Activated CD8-positive, alpha-beta T cell treated with anti-CD3 and anti-CD28 coated beads, Interleukin-2, amount 10 ng/mL, durations not matched to agents 7 days and 5 days (primary cell): ENCODE results near the gene UQCC3. TPM values are rescaled to one million over a fixed set of nuclear protein-coding genes. Genes with fewer than 3 reads are reported as not detected.

ENCODE experiments used
- total RNA-seq, 2 experiments: library from RNA; stranded (reverse); gene quantifications; one replicate each; pipeline ENCODE4 v1.2.3, GENCODE V29; 2021

UQCC3 gene
- total RNA-seq, 2 experiments from 2014 or later: 7.5 TPM

Other genes starting within 250 kb of the UQCC3 start
- 100 to 1,000 TPM; 123 to 129 TPM for gene AHNAK, start 124.9 kb upstream of the UQCC3 start, total RNA-seq
- 1,000 to 10,000 TPM; 1,058 to 1,098 TPM for gene EEF1G, start 97.8 kb upstream of the UQCC3 start, total RNA-seq
- 10 to 100 TPM; 22.2 to 25.0 TPM for gene TUT1, start 80.2 kb upstream of the UQCC3 start, total RNA-seq
- 100 to 1,000 TPM; 249 to 273 TPM for gene MTA2, start 69.8 kb upstream of the UQCC3 start, total RNA-seq
- 100 to 1,000 TPM; 120 to 144 TPM for gene EML3, start 58.9 kb upstream of the UQCC3 start, total RNA-seq
- 1 to 10 TPM; 1.3 to 2.0 TPM for gene ROM1, start 58.4 kb upstream of the UQCC3 start, total RNA-seq
- gene B3GAT3, start 49.7 kb upstream of the UQCC3 start, total RNA-seq: 10 to 100 TPM; 63.0 to 64.8 TPM
- 100 to 1,000 TPM; 297 to 310 TPM for gene GANAB, start 25.1 kb upstream of the UQCC3 start, total RNA-seq
- 10 to 100 TPM; 28.9 to 29.2 TPM for gene INTS5, start 18.4 kb upstream of the UQCC3 start, total RNA-seq
- gene C11orf98, start 6.5 kb upstream of the UQCC3 start, total RNA-seq: 100 to 1,000 TPM; 131 to 133 TPM
- 10 to 100 TPM; 21.9 to 22.8 TPM for gene CSKMT, start 6.4 kb upstream of the UQCC3 start, total RNA-seq
- 10 to 100 TPM; 22.3 to 25.0 TPM for gene LBHD1, start 594 bp downstream of the UQCC3 start, total RNA-seq
- gene UBXN1, start 7.4 kb downstream of the UQCC3 start, total RNA-seq: 100 to 1,000 TPM; 107 to 118 TPM
- under 1 TPM; 0.21 to 0.34 TPM for gene LRRN4CL, start 17.9 kb downstream of the UQCC3 start, total RNA-seq
- 10 to 100 TPM; 30.3 to 39.9 TPM for gene BSCL2, start 35.8 kb downstream of the UQCC3 start, total RNA-seq
- not detected for gene GNG3, start 36.0 kb downstream of the UQCC3 start, total RNA-seq
- 10 to 100 TPM; 65.4 to 67.0 TPM for gene HNRNPUL2, start 55.8 kb downstream of the UQCC3 start, total RNA-seq
- gene TTC9C, start 56.8 kb downstream of the UQCC3 start, total RNA-seq: 10 to 100 TPM; 44.3 to 46.1 TPM
- gene ZBTB3, start 82.5 kb downstream of the UQCC3 start, total RNA-seq: 10 to 100 TPM; 12.4 to 12.8 TPM
- gene POLR2G, start 89.9 kb downstream of the UQCC3 start, total RNA-seq: 10 to 100 TPM; 89.7 to 96.6 TPM
- 10 to 100 TPM; 21.8 to 23.7 TPM for gene TAF6L, start 99.7 kb downstream of the UQCC3 start, total RNA-seq
- gene TMEM179B, start 115.7 kb downstream of the UQCC3 start, total RNA-seq: 10 to 100 TPM; 37.3 to 40.8 TPM
- gene TMEM223, start 120.3 kb downstream of the UQCC3 start, total RNA-seq: 10 to 100 TPM; 20.1 to 20.3 TPM
- gene NXF1, start 133.8 kb downstream of the UQCC3 start, total RNA-seq: 100 to 1,000 TPM; 110 to 111 TPM
- 10 to 100 TPM; 30.4 to 32.7 TPM for gene STX5, start 160.4 kb downstream of the UQCC3 start, total RNA-seq
- gene TEX54, start 161.2 kb downstream of the UQCC3 start, total RNA-seq: not detected
- gene WDR74, start 167.9 kb downstream of the UQCC3 start, total RNA-seq: 10 to 100 TPM; 66.0 to 66.9 TPM
- gene SLC3A2, start 209.2 kb downstream of the UQCC3 start, total RNA-seq: 100 to 1,000 TPM; 190 to 202 TPM
- gene CHRM1, start 249.7 kb downstream of the UQCC3 start, total RNA-seq: not detected